Left lobe of liver (tissue), 2 donors: ENCODE measurements around the gene NOX4. TPM values are rescaled to one million over a fixed set of nuclear protein-coding genes. Genes with fewer than 3 reads are reported as not detected.
"Not testable (repeated sequence)": the region's sequence is repeated elsewhere in the genome, so short reads cannot be mapped to it uniquely, and the experiment has no call there.

Source experiments
- ATAC-seq: fragments of 200-7000 bp; cut with Tn5 transposase; one replicate; pipeline ENCODE4 v1.9.1; 2020; ENCODE audit warnings: mild to moderate bottlenecking, moderate library complexity
- DNase-seq: peaks from one replicate; pipeline ENCODE4 v3.0.0-alpha.2; 2020; ENCODE audit warnings: low spot score
- total RNA-seq: library from RNA; stranded (reverse); gene quantifications from one replicate; pipeline ENCODE4 v1.2.1, GENCODE V29; 2021
- donor health status: DM: no; HTN: no; CAD: no; lungs with moderate emphysema.
- donor health status: DM: no; HTN: yes; CAD: no.

Gene NOX4
- total RNA-seq, 1 donor from 2014 or later, result not detected

DNA sequence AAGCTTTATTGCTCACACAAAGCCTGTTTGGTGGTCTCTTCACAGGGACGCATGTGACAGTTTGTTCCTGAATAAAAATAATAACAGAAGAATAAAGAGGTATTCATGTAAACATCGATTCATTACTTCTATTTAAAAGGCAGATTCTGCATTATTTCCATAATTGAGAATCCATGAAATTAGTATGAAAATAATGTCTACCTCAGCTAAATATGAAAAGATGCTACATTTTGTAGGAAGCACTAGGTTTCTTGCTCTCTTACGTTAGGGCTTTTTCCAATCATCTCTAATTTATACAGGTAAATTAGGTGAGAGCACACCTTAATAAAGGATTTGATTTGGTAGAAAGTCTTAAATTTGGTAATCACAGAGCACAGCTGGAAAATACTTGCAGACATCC, 103.7 kb downstream of the NOX4 start:
- not testable (repeated sequence) for DNase-seq, ATAC-seq

DNA sequence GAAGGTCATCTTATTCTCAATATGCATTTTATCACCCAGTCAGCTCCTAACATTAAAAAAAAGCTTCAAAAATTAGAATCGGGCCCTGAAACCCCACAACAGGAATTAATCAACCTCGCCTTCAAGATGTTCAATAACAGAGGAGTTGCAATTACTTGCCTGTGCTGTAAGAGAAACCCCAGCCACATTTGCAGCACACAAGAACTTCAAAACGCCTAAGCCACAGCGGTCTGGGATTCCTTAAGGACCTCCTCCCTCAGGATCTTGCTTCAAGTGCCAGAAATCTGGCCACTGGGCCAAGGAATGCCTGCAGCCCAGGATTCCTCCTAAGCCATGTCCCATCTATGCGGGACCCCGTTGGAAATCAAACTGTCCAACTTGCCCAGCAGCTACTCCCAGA, 108.2 kb downstream of the NOX4 start:
- ATAC-seq, DNase-seq: not testable (repeated sequence)

DNA sequence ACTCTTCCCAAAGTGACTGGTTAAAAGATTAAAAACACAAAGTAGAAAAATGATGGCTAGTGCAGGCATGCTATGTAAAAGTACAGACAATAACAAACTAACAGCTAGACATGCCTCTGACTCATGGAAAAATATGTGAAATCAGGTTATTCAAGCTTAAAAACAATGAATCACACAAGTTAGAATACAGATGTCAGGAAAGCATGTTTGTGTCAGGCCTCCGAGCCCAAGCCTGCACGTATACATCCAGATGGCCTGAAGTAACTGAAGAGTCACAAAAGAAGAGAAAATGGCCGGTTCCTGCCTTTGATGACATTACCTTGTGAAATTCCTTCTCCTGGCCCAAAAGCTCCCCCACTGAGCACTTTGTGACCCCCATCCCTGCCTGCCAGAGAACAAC, 110.1 kb downstream of the NOX4 start:
- DNase-seq, result no peak
- ATAC-seq, result no peak

DNA sequence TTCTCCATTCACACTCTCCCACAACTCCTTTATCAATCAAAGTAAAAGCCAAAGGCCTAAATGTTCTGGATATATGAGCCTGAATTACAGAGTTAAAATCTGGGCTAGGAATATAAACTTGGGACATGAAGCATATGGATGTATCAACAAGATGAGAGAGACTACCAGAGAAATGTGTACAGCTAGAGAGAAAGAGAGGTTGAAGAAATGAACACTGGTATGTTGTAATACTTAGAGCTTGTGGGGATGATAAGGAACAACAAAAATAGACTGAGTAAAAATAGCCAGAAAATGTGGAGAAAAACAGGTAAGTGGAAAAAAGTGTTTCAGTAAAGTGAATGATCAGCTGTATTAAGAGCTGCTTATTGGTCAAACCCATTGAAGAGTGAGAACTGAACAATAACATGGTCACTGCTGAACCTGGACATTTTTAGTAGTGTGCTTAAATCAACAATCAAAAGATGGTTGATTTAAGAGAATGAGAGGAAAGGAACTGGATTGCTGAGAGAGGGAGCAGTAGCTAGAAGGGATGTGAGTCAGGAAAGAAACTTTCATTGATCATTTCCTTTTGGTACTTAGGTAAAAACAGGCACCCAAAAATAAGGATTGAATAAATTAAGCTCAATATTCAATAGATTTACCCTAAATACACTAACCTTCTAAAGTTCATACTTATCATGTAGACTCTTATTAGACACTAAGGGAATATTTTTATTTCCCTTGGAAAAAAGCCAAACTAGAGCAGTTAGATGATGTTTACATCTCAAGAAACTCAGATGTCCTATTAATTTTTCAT, 111.0 kb downstream of the NOX4 start:
- DNase-seq, ATAC-seq: not testable (repeated sequence)

DNA sequence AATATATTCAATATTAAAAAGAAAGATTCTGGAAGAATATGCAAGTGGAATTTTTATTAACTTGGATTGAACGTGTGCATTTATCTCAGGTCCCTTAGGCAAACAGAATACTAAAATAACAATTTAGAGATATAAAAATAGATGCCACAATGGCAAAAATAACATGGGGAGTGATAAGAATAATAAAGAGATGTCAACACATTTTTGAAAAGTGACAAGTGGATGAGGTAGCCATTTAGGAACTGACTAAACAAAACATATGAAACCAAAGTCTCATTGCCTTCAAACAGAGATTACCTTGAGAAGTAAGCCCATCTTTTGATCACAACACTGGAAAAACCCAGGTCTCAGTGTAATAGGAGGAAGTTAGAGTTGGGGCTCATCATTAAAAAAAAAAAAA, 112.2 kb downstream of the NOX4 start:
- not testable (repeated sequence) for ATAC-seq, DNase-seq

DNA sequence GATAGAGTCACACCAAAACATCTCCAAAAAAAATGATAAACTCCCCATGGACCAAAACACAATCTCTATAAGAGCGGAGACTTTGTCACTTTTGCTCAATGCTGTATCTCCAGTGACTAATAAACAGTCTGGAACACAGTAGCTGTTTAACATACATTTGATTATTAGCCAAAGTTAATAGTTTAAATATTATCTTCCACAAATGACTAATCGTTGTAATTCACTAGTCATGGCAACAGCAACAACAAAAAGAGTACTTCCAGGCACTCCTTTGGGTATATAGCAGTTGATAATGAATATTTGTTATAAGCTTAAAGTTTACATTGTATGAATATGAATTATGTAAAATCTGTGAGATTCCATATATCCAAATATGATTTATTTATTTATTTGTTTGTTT, 121.8 kb downstream of the NOX4 start:
- DNase-seq, ATAC-seq: not testable (repeated sequence)

DNA sequence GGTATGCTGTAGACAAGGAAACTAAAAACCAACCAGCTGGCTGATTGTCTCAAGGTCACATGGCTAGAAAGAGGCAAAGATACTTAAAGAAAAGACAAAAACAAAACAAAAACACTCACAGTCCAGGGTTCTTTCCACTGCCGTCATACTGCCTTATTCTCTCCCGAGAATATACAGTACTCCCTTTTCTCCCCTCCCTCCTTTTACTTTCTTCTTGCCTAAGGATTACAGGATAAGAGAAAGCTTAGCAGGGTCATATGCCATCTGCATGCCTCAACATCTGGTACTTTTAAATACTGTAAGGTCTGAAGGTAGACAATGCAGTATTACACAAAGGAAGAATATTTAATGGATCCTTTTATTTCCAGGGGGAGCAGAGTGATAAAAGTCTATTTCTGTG, 126.3 kb downstream of the NOX4 start:
- not testable (repeated sequence) for DNase-seq, ATAC-seq

DNA sequence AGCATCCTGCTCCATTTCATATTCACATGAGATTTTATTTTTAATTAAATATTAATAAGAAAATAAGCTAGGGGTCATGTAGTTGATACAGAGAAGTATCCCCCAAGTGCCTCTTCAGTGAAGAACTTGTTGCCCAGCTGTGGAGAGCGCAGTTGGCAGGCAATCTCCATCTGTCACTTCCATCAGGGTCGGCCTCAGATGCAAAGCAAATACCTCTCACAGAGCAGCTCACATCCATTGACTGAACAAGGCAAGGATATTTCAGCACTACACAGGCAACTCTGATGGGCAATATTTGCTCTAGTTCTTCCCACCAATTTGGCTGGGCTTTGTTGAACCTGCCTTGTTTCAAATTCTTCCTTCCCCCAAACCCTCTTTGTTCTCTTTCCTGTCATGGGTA, 129.4 kb downstream of the NOX4 start:
- ATAC-seq (no peak), DNase-seq (no peak)

DNA sequence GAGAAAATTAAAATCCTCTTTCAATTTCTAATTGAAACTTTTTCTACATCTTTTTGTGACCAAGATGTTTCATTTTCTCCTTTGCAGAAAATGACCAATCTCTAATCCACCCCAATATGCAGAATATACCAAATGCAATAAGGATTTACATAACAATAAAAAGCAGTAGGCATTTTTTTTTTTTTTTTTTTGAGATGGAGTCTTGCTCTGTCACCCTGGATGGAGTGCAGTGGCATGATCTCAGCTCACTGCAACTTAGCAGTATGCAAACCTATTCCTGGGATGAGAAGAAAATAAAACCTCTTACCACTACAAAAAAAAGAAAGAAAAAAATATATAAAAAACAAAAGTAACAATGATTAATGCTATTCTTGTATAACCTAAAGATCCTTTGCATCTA, 132.0 kb downstream of the NOX4 start:
- ATAC-seq, DNase-seq: not testable (repeated sequence)

DNA sequence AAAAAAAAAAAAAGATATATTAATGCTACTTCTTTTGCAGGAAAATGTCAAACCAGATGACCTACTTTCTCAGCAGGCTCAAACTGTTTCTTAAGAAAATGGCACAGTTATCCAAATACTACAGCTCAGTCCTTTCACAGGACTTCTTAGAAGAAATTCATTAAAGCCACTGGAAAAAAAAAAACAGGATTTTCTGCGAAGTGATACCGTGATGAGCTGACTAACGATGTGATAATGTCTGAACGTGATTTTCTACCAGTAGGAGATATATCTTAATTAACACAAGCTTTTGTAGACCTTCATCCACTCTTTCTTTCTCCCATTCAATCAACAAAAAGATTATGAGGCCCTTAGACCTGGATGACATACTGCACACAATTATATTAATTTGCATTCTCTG, 132.4 kb downstream of the NOX4 start:
- DNase-seq (no peak), ATAC-seq (no peak)

DNA sequence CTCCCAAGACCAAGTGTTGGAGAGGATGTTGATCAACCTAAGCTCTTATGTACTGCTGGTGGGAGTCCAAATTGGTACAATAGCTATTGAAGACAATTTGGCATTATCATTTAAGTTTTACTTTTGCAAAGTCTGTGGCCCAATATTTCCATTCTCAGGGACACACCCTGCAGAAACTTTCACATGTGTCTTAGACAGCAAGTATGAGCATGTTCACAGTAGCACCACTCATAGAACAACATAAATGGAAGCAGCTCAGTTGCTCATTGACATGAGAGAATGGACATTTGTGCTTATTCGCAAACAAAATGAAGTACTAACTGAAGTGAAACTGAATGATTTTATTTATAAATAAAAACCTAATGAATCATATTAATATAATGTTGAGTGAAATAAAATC, 135.5 kb downstream of the NOX4 start:
- DNase-seq (no peak), ATAC-seq (no peak)

DNA sequence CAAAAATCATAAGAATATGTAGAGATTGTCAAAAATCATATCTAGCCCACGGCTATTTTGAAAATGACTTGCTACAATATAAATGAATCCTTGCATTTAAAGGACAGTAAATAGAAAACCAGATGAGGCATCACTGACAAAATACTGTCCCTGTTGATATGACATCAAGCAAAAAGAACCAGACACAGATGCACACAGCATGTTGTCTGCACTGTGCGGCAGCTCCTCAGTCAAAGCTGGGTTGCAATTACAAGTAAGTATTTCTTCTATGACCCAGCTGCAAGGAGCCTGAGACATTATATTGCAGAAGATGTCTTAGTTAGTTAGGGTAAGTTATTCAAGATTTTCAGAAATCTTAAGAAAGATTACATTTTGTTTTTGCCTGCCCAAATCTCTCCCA, 136.7 kb downstream of the NOX4 start:
- not testable (repeated sequence) for DNase-seq, ATAC-seq

DNA sequence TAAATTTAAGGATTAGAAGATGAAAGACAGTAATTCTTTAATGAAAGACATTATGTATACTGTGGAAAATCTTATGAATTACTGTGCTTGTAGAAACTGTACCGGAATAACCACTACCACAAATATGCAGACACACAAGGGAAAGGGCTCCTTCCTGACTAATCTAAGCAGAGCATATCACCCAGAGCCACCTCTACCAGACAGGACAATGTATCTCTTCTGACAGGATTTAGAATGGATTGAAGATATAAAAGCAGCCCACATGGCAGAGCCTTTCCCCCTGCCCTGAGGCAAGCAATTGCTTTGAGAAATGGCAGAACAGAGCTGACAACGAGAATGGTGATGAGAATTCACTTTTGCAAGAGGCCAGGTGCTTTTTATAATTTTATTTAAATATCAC, 144.1 kb downstream of the NOX4 start:
- DNase-seq (no peak), ATAC-seq (no peak)

DNA sequence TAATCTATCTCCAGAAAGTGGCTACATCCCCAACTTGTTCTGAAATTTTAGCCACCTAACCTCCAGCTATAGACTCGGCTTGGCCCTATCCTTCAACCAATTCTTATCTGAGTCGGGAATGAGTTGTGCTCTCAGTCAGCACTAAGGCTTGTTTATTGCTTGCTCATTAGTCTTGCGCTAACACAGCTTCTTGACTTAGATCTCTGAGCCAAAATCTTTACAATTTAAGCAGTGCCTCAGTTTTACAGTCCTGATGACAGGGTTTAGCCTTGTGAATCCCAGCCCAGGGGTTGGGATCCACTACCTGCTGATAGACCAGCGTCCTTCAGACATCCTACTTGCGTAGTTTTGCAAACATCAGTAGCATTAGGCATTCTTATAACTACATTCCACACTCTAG, 144.6 kb downstream of the NOX4 start:
- no peak for DNase-seq
- ATAC-seq, result no peak

DNA sequence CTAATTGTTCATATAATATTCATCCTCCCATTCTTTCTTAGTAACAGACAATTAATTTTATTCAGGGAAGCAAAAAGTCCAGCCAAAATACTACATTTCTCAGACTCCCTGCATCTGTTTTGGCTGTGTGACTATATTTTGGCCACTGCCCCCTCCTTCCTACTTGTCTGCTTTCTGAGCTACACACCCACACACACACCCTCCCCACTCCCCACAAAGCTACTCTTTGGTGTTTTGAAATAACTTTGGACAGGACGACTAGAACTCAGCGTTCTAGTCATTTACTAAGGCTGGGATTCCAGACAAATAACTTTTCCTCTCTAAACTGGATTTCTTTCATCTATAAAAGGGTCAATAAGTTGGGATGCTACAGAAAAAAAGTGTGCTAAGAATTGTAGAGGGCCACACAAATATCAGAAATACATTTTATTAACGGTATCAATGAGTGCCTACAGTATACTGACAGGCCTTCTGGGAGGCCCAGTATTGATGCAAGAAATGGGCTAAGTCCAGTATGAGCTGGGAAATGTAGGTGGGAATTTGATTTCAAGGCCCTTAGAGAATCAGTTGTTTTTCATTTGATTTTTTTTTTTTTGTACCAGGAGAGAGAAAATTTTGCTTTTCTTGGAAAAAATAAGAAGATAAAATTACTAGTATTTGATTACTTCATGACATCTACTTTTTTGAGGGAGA, 148.1 kb downstream of the NOX4 start:
- DNase-seq (peak; percentile 48), ATAC-seq (peak; percentile 87)

DNA sequence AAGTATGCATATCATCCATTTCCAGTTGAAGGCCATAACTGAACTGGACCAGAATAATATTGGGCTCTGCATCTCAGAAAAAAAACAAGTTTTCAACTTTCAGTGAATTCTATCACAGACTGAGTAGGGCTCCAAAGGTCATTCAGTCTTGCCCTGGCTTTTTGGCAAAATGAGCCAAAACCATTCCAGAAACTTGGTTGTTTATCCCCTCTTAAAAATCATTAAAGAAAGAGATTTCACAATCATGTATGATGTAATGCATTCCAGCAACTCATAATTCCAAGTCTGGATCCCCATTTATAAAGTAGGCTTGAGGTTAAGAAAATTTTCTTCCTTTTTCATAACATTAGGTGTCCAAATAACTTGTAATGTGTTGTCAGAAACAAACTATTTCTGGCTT, 150.7 kb downstream of the NOX4 start:
- not testable (repeated sequence) for DNase-seq
- ATAC-seq, result peak; percentile 83

DNA sequence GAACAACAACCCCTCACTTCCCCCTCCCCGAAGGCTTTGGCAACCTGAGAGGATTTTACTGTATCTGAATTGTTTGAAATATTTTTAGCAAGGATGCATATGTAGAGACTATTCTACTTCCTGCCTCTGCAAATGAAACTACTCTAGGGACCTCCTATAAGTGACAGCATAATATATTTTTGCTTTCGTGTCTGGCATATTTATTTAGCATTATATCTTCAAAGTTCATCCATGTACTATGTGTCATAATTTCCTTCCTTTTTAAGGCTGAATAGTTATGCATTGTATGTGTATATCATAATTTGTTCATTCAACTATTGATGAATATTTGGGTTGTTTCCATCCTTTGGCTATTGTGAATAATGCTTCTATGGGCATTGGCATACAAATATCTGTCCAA, 153.1 kb downstream of the NOX4 start:
- not testable (repeated sequence) for ATAC-seq, DNase-seq

DNA sequence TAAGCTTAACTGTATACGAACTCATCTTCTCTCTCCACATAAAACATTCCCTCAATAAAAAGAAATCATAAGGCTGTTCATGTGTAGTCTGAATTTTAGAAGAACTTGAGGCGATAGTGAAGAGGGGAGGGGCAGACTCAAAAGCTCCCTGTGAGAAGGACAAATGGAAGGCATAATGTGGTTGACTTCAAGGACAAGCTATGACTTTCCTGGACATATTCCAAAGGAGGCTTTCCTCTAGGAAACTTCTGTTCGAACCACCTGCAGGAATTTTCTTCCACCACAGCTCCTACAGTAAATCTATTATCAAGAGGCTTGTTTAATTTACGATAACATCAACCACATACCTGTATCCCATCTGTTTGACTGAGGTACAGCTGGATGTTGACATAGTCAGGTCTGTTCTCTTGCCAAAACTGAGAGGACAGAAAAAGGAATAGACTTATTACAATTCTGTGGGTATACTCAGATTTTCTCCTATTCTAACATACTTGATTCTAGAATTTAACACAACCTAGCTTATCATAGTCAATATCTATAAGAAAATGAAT, 154.0 kb downstream of the NOX4 start:
- ATAC-seq, result peak; percentile 63
- DNase-seq, result not testable (repeated sequence)

DNA sequence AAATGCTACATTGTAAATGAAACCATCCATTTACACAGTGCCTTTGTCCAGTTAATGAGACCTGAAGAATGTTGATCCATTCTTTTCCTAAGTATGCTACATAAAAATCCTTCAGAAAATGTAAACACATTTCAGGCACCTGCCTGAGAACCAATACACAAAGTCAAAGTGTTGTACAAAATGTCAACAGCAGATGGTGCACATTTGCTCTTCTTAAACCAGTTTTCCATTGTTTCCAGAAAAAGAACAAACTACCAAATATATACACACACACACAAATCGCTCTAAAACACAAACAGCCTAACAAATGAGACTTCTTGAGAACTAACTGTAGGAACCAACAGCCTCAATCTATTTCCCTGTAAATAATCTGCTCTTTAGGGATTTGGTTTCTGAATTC, 157.5 kb downstream of the NOX4 start:
- ATAC-seq, result peak; percentile 93
- not testable (repeated sequence) for DNase-seq

DNA sequence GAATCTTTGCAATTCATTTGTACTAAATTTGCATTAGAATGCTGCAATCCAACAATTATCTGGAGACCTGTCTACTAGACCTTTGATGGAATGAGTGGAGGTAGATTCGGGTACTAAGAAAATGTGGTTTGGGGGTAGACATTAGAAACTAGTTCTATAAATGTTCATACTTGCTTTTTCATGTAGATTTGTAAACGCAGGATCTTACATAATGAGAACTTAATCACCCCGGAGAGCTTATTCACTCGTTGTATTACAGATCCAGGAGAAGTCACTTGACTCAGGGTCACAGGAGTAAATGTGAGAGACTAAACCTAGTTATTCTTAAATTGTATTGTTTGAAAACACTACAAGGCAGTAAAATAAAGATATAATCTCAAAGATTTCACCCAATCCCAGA, 159.2 kb downstream of the NOX4 start:
- not testable (repeated sequence) for ATAC-seq

DNA sequence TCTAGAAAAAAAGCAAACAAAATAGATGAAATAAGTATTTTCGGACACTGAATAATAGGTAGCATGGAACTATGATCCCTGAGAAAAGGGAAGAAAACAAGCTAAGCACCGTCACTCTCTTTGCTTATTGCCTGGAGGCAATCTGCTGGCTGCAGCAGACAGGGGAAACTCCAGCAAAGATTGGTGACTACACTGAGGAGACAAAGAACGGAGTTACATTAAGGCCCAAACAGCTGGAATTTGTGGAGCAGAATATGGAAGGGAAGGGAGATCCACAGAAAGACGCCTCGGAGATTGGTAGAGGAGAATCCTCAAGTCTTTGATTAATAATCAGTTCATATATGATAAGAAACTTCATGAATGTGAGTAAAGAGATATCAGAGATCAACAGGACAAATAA, 163.3 kb downstream of the NOX4 start:
- ATAC-seq, result no peak
- no peak for DNase-seq

More for the DNA sequence above, 159.2 kb downstream of the NOX4 start:
- not testable (repeated sequence) for DNase-seq

DNA sequence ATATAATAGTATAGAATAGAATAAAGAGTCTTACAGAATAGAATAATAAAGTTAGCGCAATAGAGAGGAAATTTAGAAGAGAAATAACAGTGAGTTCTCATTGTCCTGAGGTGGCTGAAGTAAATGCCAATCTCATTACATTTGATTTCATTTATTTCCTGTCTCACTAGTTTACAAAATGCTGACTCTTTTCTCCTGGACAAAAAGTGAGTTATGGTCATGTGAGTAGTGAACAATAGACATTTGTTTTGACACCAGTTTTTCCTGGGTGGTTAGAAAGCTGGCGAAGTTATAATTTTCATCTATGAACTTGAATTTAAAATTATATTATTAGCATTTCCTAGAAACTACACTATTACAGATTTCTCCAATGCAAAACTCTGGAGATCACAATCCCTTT, 169.8 kb downstream of the NOX4 start:
- DNase-seq (no peak), ATAC-seq (no peak)
